ENCODE data around the gene CALN1. TPM values are rescaled to one million over a fixed set of nuclear protein-coding genes. Genes with fewer than 3 reads are reported as not detected.

CALN1 gene
- polyA plus RNA-seq, 1 donor (not counting 4 experiments of a cell fraction or from before 2014, with no cell fraction given) = not detected

DNA sequence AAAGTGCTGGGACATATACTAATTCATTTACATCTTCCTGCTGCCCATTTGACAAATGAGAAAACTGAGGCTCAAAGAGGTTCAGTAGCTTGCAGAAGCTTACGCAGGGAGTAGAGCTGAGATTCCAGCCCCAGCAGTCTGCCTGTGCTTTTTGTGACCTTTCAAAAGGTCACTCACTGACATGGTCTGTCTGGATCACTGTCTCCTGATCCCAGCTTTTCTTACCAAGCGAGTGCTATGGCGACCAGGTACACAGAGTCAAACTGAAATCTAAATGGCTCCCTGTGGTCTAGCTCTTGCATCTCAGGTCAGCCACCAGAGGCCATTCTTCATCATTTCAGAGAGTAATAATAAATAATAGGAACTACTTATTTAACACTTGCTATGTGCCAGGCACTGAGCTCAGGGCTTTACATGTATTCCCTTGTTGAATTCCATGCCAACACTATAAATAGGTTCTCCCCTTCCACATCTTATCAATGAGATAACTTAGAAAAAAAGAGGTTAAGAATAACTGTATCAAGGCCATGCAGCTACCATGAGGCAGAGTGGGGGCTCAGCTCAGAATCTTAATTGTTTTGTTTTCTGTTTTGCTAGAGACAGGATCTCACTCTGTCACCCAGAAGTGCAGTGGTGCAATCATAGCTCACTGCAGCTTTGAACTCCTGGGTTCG is 381.0 kb downstream of the CALN1 start:
- dilution Hi-C loops (cut with MboI; ENCODE audit: extremely low pct_ligation_motif_present, low sequenced_read_pairs) = no loop called here
- TF ChIP-seq EZH2 (IDR thresholded peaks at IDR 0.05; ENCODE audit: low read length) = no peak
- TF ChIP-seq, protein P1, sequence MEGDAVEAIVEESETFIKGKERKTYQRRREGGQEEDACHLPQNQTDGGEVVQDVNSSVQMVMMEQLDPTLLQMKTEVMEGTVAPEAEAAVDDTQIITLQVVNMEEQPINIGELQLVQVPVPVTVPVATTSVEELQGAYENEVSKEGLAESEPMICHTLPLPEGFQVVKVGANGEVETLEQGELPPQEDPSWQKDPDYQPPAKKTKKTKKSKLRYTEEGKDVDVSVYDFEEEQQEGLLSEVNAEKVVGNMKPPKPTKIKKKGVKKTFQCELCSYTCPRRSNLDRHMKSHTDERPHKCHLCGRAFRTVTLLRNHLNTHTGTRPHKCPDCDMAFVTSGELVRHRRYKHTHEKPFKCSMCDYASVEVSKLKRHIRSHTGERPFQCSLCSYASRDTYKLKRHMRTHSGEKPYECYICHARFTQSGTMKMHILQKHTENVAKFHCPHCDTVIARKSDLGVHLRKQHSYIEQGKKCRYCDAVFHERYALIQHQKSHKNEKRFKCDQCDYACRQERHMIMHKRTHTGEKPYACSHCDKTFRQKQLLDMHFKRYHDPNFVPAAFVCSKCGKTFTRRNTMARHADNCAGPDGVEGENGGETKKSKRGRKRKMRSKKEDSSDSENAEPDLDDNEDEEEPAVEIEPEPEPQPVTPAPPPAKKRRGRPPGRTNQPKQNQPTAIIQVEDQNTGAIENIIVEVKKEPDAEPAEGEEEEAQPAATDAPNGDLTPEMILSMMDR (optimal IDR thresholded peaks at IDR 0.05 in 1 of 3, IDR thresholded peaks at IDR 0.05 in 1 of 3, conservative IDR thresholded peaks at IDR 0.05 in 1 of 3; ENCODE audit: extremely low read depth in 1 of 3, insufficient read depth in 2 of 3, low read length in 3 of 3) = no peak
- Histone ChIP-seq H3K9ac (ENCODE audit: control insufficient read depth, extremely low read depth, insufficient read depth, low read length) (no peak overlapping the region), H3K9me1 (ENCODE audit: control insufficient read depth, extremely low read depth, insufficient read depth, low read length) (no peaks in the 10 kb centered on the region), H3K27ac (ENCODE audit: control insufficient read depth, insufficient read depth, low read length) (no peak overlapping the region), H2AFZ (ENCODE audit: control insufficient read depth, low read length) (no peak overlapping the region), H3K79me2 (ENCODE audit: control insufficient read depth, insufficient read depth, low read length) (no peaks in the 10 kb centered on the region), H3K9me3 (ENCODE audit: control insufficient read depth, low read depth, low read length) (no peaks in the 10 kb centered on the region), H4K20me1 (ENCODE audit: control insufficient read depth, extremely low read depth, insufficient read depth, low read length) (no peaks in the 10 kb centered on the region), H3K4me1 (ENCODE audit: control insufficient read depth, extremely low read depth, insufficient read depth, low read length) (no peaks in the 10 kb centered on the region), H3K27me3 (ENCODE audit: control insufficient read depth, extremely low read depth, insufficient read depth, low read length) (no peaks in the 10 kb centered on the region), H3K36me3 (ENCODE audit: control insufficient read depth in 2 of 2, extremely low read depth in 1 of 2, insufficient read depth in 2 of 2, low read length in 2 of 2) (no peaks in the 10 kb centered on the region), H3K4me2 (ENCODE audit: control insufficient read depth, extremely low read depth, insufficient read depth, low read depth, low read length) (no peak overlapping the region), H3K4me3 (ENCODE audit: control insufficient read depth in 2 of 3, extremely low read depth in 1 of 3, insufficient read depth in 2 of 3, low read depth in 1 of 3, low read length in 3 of 3) (no peak overlapping the region)
- DNase-seq (ENCODE audit: low read depth, low spot score) = no peak
- no peak for FAIRE-seq

DNA sequence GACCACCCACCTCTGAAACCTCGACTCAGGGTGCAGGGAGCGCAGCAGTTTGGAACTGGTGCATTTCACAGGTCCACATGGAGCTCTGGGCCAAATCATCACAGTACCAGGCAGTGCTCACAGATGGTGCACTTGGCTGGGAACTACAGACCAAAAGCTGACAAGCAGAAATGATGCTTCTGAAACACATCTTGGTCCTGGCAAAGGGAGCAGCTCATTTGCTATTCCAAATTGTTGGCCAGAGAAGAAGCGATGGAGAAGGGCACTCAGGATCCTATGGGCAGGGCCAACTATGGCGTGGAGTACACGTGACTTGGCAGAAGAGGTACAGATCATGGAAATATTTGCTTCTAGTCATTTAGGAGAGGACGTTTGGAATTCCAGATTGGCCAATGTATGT is 383.9 kb downstream of the CALN1 start:
- dilution Hi-C loops (cut with MboI; ENCODE audit: extremely low pct_ligation_motif_present, low sequenced_read_pairs) = no loop called here

More for the DNA sequence above, 383.9 kb downstream of the CALN1 start:
- Histone ChIP-seq H3K9me1 (ENCODE audit: control insufficient read depth, extremely low read depth, insufficient read depth, low read length) (no peaks in the 10 kb centered on the region), H3K9me3 (ENCODE audit: control insufficient read depth, low read depth, low read length) (no peaks in the 10 kb centered on the region), H3K27ac (ENCODE audit: control insufficient read depth, insufficient read depth, low read length) (no peak overlapping the region), H3K4me3 (ENCODE audit: control insufficient read depth in 2 of 3, extremely low read depth in 1 of 3, insufficient read depth in 2 of 3, low read depth in 1 of 3, low read length in 3 of 3) (no peak overlapping the region), H3K9ac (ENCODE audit: control insufficient read depth, extremely low read depth, insufficient read depth, low read length) (no peak overlapping the region), H2AFZ (ENCODE audit: control insufficient read depth, low read length) (no peak overlapping the region), H3K4me2 (ENCODE audit: control insufficient read depth, extremely low read depth, insufficient read depth, low read depth, low read length) (no peak overlapping the region), H3K27me3 (ENCODE audit: control insufficient read depth, extremely low read depth, insufficient read depth, low read length) (no peaks in the 10 kb centered on the region), H3K4me1 (ENCODE audit: control insufficient read depth, extremely low read depth, insufficient read depth, low read length) (no peaks in the 10 kb centered on the region), H3K36me3 (ENCODE audit: control insufficient read depth in 2 of 2, extremely low read depth in 1 of 2, insufficient read depth in 2 of 2, low read length in 2 of 2) (no peaks in the 10 kb centered on the region), H4K20me1 (ENCODE audit: control insufficient read depth, extremely low read depth, insufficient read depth, low read length) (no peaks in the 10 kb centered on the region), H3K79me2 (ENCODE audit: control insufficient read depth, insufficient read depth, low read length) (no peaks in the 10 kb centered on the region)
- no peak for TF ChIP-seq EZH2 (IDR thresholded peaks at IDR 0.05; ENCODE audit: low read length)
- TF ChIP-seq, protein P1 (optimal IDR thresholded peaks at IDR 0.05 in 1 of 3, IDR thresholded peaks at IDR 0.05 in 1 of 3, conservative IDR thresholded peaks at IDR 0.05 in 1 of 3; ENCODE audit: extremely low read depth in 1 of 3, insufficient read depth in 2 of 3, low read length in 3 of 3) = no peak
- FAIRE-seq (no peak), DNase-seq (ENCODE audit: low read depth, low spot score) (no peak)
